Choroid plexus epithelial cell (primary cell): ENCODE data around the gene CCDC167.

Experiments
- DNase-seq: peaks from one replicate; pipeline ENCODE4 v3.0.0-alpha.2; 2010; ENCODE audit warnings: low read depth
- H3K4me3 ChIP-seq: 2 replicates; pipeline ENCODE4 v1.5.1; 2011; ENCODE audit warnings: low read depth, mild to moderate bottlenecking, control low read depth, low read length, moderate library complexity
- TF ChIP-seq, protein P1 (sequence below): conservative IDR thresholded peaks from 2 replicates; pipeline ENCODE4 v1.5.1; 2011; ENCODE audit warnings: low read depth, mild to moderate bottlenecking, control low read depth, inconsistent platforms, low read length, moderate library complexity

CCDC167 gene

GRCh38 chr6:37512400-37513011 is 12.8 kb upstream of the CCDC167 start:
- TF ChIP-seq, protein P1, sequence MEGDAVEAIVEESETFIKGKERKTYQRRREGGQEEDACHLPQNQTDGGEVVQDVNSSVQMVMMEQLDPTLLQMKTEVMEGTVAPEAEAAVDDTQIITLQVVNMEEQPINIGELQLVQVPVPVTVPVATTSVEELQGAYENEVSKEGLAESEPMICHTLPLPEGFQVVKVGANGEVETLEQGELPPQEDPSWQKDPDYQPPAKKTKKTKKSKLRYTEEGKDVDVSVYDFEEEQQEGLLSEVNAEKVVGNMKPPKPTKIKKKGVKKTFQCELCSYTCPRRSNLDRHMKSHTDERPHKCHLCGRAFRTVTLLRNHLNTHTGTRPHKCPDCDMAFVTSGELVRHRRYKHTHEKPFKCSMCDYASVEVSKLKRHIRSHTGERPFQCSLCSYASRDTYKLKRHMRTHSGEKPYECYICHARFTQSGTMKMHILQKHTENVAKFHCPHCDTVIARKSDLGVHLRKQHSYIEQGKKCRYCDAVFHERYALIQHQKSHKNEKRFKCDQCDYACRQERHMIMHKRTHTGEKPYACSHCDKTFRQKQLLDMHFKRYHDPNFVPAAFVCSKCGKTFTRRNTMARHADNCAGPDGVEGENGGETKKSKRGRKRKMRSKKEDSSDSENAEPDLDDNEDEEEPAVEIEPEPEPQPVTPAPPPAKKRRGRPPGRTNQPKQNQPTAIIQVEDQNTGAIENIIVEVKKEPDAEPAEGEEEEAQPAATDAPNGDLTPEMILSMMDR, result no peak
- no peak for DNase-seq
- no peak overlapping the region for H3K4me3 ChIP-seq

DNA sequence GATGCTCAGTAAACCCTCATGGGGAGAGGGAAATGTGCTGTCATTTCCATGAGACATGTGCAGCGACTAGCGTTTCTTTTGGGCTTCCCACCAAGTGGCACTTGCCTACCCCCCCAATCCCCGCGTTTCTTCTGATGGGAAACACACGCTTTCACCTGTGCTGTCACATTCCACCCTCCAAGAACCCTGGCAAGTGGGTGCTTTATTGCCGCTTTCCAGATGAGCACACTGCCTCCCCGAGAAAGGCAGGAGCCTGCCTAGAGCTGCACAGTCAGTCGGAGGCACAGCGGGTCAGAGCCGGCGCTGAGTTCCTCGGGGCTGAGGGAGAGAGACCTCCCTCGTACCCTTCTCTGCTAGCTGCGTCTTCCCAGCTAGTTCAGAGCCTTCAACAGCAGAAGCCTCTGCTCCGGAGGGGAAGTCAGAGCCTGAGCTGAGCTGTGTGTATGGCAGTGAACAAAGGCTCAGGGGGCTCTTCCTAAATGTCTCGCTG is 12.3 kb upstream of the CCDC167 start:
- TF ChIP-seq, protein P1, result no peak
- H3K4me3 ChIP-seq, result no peak overlapping the region
- DNase-seq, result no peak

DNA sequence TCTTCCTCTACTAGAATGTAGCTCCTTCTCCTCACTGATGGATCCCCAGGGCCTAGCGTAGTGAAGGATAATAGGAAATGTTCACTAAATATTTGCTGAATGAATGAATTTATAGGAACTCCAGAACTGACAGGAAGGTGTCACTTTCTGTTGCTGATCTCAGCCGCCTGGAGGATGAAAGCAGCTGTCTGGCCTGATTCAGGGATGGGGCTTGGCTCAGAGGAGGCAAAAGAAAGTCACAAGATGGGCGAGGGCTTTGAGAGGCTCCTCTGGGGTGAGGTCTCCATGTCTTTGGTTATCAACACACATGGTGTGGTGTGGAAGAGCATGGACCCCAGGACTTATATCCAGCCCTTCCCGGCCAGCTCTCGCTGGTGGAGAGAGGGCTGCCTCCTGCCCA is 11.5 kb upstream of the CCDC167 start:
- no peak overlapping the region for H3K4me3 ChIP-seq
- TF ChIP-seq, protein P1, result no peak
- DNase-seq, result no peak

DNA sequence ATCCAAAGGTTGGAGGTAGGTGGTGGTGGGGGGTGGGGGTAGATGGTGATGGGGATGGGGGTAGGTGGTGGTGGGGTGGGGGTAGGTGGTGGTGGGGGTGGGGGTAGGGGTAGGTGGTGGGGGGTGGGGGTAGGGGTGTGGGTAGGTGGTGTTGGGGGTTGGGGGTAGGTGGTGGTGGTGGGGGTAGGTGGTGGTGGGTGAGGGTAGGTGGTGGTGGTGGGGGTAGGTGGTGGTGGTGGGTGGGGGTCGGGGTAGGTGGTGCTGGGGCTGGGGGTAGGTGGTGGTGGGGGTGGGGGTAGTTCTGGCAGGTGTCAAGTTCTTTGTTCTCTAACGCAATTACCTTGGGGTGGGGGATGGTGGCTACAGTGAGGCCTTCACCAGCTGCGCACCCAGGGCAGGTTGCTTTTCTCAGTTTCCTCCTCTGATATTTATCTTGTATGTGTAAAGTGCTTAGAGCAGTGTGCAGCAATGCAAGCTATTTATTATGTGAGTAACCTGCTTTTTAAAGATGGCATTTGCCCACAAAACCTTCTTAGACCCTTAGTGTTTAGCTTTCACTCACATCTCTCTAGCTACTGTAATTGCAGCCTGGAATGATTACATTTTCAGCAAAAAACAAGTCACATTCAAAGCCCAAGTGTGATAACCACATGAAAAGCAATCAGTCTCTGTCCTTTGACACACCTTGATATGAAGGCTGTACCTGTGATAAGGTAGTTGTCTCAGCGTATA is 8.2 kb upstream of the CCDC167 start:
- TF ChIP-seq, protein P1, result no peak
- no peak for DNase-seq
- H3K4me3 ChIP-seq, result no peak overlapping the region

- DNase-seq, result no peak
- H3K4me3 ChIP-seq, result no peak overlapping the region
- TF ChIP-seq, protein P1, result no peak
Observed at GRCh38 chr6:37507077-37507476, 7.4 kb upstream of the CCDC167 start.

DNA sequence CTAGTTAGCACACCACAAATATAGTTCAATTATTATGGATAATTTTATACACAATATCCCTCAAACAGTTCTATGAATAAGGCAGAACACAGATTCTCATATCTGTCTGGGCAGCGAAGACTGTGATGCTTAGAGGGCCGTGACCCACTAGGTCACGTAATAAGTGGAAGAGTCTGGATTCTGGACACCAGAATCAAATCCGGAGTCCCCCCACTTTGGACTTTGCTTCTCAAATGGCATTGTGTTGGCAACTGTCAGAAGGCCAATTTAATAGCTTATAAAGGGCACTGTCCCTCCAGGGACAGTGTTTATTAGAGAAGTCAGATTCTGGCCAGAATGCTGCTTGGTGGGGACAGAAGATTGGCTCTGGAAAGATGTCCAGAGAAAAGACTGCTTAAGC is 6.8 kb upstream of the CCDC167 start:
- TF ChIP-seq, protein P1, result no peak
- no peak overlapping the region for H3K4me3 ChIP-seq
- DNase-seq, result no peak

DNA sequence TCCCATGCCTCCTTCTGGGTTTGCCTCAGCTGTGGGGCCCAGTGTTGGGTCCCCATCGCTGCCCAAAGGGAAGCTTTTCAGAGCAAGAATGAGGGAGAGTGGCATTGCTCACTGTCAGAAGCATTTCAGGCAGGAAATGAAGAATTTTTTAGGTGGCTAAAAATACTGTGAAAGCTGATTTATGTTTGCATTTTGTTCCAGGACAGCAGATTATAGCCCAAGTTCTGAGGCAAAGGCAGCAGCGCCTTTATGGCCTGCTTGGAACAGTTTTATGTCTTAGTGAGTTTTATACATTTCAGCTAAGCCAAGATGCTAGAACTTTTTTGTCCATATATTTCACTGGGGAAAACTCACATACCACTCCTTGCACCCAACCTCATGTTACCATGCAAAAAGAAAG is 4.3 kb upstream of the CCDC167 start:
- TF ChIP-seq, protein P1, result no peak
- H3K4me3 ChIP-seq, result no peak overlapping the region
- DNase-seq, result no peak
